GM21825 (cell line): ENCODE results near the gene IL6ST.
"Not testable (repeated sequence)": the region's sequence is repeated elsewhere in the genome, so short reads cannot be mapped to it uniquely, and the experiment has no call there.

Experiments used
- ATAC-seq: cut with Tn5 transposase; IDR thresholded peaks from one replicate; pipeline ENCODE4 v1.9.1; 2021; ENCODE audit warnings: mild to moderate bottlenecking, moderate library complexity; ENCODE audit not compliant: unreplicated experiment

Gene IL6ST

GRCh38 chr5:56006094-56006493 is 11.3 kb upstream of the IL6ST start:
- ATAC-seq, result no peak

- ATAC-seq, result no peak
These were observed 10.1 kb upstream of the IL6ST start for GRCh38 chr5:56004874-56005273.

GRCh38 chr5:56003679-56004078 is 8.9 kb upstream of the IL6ST start:
- no peak for ATAC-seq

DNA sequence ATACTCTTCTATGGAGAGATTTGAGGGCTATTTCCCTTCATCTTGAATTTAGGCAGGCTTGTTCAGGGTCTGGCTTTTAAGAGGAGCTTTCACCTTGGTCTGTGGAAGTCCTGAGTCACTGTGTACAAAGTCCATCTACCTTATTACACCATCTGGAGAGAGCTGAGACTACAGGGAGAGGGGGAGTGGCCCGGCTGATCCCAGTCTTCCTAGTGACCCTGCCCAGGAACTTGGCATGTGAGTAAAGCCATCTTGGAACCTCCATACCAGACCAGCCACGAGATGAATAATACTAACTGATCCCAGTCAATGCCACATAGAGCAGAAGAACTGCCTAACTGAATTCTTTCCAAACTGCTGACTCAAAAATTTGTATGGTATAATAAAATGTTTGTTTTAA is 8.4 kb upstream of the IL6ST start:
- ATAC-seq, result no peak

GRCh38 chr5:56002303-56002702 is 7.5 kb upstream of the IL6ST start:
- no peak for ATAC-seq

DNA sequence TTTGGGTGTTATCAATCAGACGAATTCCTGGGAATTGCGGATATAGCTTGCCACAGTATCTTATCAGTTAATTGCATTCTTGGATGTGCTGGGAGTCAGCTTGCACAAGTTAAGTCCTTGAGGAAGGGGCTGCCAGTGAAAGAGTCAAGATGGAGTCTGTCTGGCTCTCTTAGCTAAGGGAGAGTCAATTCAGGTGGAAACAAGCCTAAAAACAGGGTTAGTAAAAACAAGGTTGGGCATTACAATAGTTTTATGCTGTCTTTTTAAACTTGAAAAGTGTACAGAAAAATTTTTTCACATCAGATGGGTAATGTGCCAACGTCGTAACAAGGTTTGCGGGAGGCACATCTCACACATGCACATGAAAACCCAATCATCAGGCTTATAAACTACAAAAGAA is 5.5 kb upstream of the IL6ST start:
- not testable (repeated sequence) for ATAC-seq

- no peak for ATAC-seq
These were observed 4.2 kb upstream of the IL6ST start for GRCh38 chr5:55998966-55999365.

GRCh38 chr5:55997742-55998351 is 3.1 kb upstream of the IL6ST start:
- no peak for ATAC-seq

DNA sequence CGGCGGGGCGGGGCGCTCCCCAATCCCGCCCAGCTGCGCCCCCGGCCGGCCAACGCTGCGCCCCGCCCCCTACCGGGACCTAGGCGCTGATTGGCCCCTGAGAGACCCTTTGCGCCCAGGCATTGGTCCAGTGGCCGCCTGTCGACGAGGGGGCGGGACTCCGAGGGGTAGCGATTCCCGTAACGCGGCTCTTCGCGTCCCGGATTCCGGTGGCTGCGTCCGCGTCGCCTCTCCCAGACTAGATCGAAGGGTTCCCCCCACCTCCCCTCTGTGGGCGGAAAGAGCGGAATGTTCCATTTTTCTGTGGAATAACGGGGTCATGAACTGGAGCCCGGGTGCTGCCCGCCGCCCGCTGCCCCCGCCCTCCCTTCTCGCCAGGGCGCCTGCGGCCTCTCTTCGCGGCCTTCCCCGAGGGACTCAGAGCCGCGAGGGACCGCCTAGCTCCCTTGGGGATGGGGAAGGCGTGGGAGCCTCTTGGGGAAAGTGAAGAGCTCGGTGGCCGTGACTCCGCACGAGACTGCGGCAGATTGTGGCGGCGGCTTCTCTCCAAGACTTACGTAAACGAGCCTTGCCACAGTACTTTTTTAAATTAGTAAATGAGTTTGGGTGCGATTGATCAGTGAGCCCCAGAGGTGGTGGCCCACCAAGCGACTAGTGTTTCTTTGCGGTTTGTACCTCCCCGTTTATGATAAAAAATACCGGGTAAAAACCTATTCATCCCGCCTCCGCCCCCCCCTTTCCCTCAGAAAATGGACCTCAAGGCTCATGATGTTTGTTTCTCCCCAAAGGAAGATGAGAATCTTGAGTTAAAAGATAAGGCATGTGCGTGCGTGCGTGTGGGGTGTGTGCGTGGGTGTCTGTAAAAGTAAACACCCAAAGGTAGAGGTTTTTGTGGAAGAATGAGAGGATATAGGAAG is 493 bp upstream of the IL6ST start:
- ATAC-seq, result peak; percentile 94

GRCh38 chr5:55993731-55994494 is 850 bp downstream of the IL6ST start:
- no peak for ATAC-seq

DNA sequence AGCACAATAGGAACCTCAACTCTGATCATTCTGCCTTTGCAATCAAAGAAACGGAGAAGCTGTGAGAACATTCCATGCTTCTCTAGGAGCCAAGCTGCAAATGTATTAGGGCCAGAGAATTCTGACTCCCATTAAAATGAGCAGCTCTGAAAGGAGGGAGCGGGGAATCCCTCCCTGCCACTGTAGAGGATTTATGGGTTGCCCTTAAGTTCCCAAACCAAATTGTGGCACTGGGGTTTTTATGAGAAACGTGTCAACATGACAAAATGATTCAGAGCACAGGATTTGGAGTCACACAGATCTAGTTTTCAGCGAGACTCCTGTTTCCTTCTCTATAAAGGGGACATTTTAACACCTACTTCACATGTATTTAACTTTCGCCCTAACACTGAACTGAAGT is 1.8 kb downstream of the IL6ST start:
- no peak for ATAC-seq

- ATAC-seq, result no peak
These were observed 2.8 kb downstream of the IL6ST start for GRCh38 chr5:55991768-55992486.

GRCh38 chr5:55990895-55991294 is 3.9 kb downstream of the IL6ST start:
- ATAC-seq, result not testable (repeated sequence)

DNA sequence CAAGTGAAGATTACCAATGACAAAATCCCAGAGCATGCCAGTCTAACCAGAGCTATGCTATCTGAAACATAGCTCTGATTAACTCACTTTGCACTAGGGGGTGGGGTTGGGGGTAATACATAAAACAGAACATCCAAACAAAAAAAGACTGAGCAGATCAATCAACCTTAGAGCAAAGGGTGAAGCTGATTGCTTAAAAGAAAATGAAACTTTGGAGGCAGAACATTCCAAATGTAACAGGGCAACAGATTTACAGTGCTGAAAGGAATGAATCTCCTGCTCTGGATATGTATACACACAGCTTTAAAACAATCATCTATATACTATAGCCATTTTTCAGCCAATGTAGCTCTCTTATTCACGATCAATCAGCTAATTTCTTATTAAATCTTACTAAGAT is 4.9 kb downstream of the IL6ST start:
- no peak for ATAC-seq

DNA sequence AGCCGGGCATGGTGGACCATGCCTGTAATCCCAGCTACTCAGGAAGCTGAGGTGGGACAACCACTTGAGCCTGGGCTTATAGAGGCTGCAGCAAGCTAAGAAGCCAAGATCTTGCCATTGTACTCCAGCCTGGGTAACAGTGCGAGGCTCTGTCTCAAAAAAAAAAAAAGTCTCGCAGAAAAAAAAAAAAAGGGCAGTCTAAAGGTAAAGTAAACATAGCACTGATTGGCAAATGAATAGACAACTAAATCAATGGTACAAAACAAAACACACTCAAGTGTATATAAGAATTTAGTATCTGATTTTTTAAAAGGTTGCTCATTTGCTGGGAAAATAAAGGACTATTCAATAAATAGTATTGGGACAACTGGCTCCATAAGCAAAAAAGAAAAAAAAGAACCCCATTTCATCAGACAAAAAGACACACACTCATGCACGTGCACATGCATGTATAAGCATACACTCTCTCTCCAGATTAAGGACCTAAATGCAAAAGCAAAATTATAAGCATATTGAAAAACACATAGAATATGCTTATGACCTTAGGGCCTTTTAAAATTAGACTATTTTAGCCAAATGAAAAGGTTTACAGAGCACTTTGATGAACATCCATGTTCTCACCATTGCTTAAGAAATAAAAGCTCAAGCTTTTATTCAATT is 5.7 kb downstream of the IL6ST start:
- no peak for ATAC-seq

GRCh38 chr5:55988428-55988827 is 6.3 kb downstream of the IL6ST start:
- ATAC-seq, result not testable (repeated sequence)

DNA sequence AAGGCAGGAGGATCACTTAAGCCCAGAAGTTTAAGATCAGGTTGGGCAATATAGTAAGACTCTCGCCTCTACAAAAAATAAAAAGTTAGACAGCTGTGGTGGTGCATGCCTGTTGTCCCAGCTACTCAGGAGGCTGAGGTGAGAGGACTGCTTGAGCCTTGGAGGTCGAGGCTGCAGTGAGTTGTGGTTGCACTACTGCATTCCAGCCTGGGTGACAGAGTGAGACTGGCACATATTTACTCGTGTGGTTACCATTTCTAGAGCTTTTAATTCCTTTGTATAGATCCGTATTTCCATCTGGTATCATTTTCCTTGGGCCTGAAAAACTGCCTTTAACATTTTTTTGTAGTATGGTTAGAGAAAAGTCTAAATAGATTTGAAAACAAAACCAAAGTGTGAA is 7.8 kb downstream of the IL6ST start:
- ATAC-seq, result no peak

DNA sequence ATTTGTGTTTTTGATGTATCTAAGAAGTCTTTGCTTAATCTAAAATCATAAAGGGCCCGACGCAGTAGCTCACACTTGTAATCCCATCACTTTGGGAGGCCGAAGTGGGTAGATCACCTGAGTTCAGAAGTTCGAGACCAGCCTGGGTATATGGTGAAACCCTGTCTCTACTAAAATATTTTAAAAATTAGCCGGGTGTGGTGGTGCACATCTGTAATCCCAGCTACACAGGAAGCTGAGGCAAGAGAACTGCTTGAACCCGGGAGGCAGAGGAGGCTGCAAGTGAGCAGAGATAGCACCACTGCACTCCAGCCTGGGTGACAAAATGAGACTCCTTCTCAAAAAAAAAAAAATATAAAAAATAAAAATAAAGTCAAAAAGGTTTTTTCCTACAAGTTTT is 9.6 kb downstream of the IL6ST start:
- no peak for ATAC-seq

DNA sequence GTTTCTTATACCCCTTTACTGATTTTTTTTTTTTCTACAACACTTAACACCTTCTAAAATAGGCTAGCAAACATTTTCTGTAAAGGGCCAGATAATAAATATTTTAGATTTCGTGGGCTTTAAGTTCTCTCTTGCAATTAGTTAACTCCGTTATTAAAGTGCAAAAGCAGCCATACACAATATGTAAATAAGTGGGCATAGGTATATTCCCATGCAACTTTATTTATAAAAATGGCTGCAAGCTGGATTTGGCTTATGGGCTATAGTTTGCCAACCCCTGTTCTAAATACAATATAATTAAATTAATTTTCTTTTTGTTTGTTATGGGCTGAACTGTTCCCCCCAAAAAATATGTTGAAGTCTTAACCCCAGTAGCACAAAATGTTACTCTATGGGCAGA is 10.8 kb downstream of the IL6ST start:
- no peak for ATAC-seq

DNA sequence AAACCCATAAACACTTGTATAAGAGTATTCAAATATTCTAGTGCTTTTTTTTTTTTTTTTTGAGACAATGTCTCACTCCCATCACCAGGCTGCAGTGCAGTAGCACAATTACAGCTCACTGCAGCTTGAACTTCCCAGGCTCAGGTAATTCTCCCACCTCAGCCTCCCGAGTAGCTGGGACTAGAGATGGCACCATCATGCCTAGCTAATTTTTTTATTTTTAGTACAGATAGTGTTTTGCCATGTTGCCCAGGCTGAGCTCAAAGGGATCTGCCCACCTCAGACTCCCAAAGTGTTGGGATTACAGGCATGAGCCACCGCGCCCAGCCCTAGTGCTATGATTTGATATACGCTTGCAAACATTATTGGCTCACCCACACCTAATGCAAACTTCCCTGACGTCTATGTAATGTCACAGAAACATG is 11.8 kb downstream of the IL6ST start:
- ATAC-seq, result no peak
